Tibial nerve (tissue), 3 donors: ENCODE results near the gene ADGRD1.

Source experiments
- POLR2A ChIP-seq, 2 donors: fragments of 450-650 bp; IDR thresholded peaks; one replicate each; pipeline ENCODE4 v1.6.1; 2017; ENCODE audit warnings: antibody characterized with exemption in 2 of 2, mild to moderate bottlenecking in 2 of 2, moderate library complexity in 2 of 2
- TF ChIP-seq, protein P1 (sequence below), 5 experiments: fragments of 200-600 bp in 3 of 5; fragments of 450-650 bp in 2 of 5; sonication (generic) in 3 of 5; IDR thresholded peaks; one replicate each; pipeline ENCODE4 v1.5.1; 2016 to 2019; ENCODE audit warnings: antibody characterized with exemption in 5 of 5, mild to moderate bottlenecking in 3 of 5, moderate library complexity in 2 of 5

DNA sequence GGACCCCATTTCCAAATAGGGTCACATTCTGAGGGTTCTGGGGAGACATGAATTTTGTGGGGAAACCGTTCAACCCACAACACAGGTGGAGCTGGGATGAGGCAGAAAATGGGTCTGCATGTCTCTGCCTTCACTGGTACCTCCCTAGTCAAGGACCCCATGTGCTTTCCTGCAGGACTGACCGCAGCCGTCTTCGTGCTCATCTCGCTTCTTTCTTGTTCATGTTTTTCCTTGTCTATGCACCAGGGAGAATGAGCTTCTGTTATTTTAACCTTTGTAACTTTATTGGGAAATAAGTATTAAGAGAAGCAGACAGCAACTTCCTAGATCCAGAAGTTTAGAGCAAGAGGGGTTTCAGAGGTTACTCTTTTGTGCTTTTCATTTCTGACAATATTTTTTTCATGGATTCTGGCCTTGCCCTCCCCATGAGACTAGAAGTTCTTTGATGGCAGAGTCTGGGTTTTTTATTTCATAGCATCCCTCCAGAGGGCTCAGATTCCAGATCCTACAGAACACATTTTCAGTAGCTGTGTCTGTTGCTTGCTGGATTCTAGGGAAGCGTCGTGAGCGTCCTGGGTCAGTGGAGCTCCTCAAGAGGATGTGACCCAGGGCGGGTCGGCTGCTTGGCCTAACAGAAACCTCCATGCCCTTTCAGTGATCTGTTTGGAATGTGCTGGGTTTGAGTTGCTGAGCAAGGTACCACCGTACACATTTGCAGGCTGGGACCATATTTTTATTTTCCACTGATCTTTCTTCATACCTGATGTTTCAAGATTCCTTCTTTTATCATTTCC, 104.2 kb downstream of the ADGRD1 start:
- TF ChIP-seq, protein P1, sequence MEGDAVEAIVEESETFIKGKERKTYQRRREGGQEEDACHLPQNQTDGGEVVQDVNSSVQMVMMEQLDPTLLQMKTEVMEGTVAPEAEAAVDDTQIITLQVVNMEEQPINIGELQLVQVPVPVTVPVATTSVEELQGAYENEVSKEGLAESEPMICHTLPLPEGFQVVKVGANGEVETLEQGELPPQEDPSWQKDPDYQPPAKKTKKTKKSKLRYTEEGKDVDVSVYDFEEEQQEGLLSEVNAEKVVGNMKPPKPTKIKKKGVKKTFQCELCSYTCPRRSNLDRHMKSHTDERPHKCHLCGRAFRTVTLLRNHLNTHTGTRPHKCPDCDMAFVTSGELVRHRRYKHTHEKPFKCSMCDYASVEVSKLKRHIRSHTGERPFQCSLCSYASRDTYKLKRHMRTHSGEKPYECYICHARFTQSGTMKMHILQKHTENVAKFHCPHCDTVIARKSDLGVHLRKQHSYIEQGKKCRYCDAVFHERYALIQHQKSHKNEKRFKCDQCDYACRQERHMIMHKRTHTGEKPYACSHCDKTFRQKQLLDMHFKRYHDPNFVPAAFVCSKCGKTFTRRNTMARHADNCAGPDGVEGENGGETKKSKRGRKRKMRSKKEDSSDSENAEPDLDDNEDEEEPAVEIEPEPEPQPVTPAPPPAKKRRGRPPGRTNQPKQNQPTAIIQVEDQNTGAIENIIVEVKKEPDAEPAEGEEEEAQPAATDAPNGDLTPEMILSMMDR (IDR thresholded peaks at IDR 0.05): no peak
- TF ChIP-seq POLR2A (IDR thresholded peaks at IDR 0.05): no peak
